Suprapubic skin (tissue), 4 donors: ENCODE measurements around the gene ZNF275. TPM values are rescaled to one million over a fixed set of nuclear protein-coding genes. Genes with fewer than 3 reads are reported as not detected.
"Not testable (repeated sequence)": the region's sequence is repeated elsewhere in the genome, so short reads cannot be mapped to it uniquely, and the experiment has no call there.

ENCODE experiments used
- DNase-seq, 2 donors: peaks; one replicate each; pipeline ENCODE4 v3.0.0-alpha.2; 2019; ENCODE audit warnings: low spot score in 2 of 2
- H3K27ac ChIP-seq: fragments of 200-600 bp; sonication (generic); one replicate; pipeline ENCODE4 v1.5.1; 2019
- H3K27me3 ChIP-seq: fragments of 200-600 bp; sonication (generic); one replicate; pipeline ENCODE4 v1.5.1; 2019
- H3K36me3 ChIP-seq: fragments of 200-600 bp; sonication (generic); one replicate; pipeline ENCODE4 v1.5.1; 2019
- H3K4me1 ChIP-seq: fragments of 200-600 bp; sonication (generic); one replicate; pipeline ENCODE4 v1.5.1; 2019
- H3K4me3 ChIP-seq: fragments of 200-600 bp; sonication (generic); one replicate; pipeline ENCODE4 v1.5.1; 2019; ENCODE audit warnings: mild to moderate bottlenecking
- H3K9me3 ChIP-seq: fragments of 200-600 bp; sonication (generic); one replicate; pipeline ENCODE4 v1.5.1; 2019
- CTCF ChIP-seq, 2 donors: fragments of 200-600 bp in 1 of 2; fragments of 450-650 bp in 1 of 2; sonication (generic) in 1 of 2; IDR thresholded peaks; one replicate each; pipeline ENCODE4 v1.5.1; 2016 to 2019; ENCODE audit warnings: antibody characterized with exemption in 2 of 2, mild to moderate bottlenecking in 1 of 2, moderate library complexity in 1 of 2
- EP300 ChIP-seq: sonication (generic); formaldehyde crosslinking; IDR thresholded peaks from one replicate; pipeline ENCODE4 v1.6.1; 2017; ENCODE audit warnings: antibody characterized with exemption
- POLR2A ChIP-seq, 2 donors: fragments of 450-650 bp; IDR thresholded peaks; one replicate each; pipeline ENCODE4 v1.6.1; 2017; ENCODE audit warnings: antibody characterized with exemption in 2 of 2, mild to moderate bottlenecking in 2 of 2, moderate library complexity in 2 of 2
- POLR2AphosphoS5 ChIP-seq, 3 donors: sonication (generic); formaldehyde crosslinking; IDR thresholded peaks; one replicate each; pipeline ENCODE4 v1.6.1; 2017; ENCODE audit warnings: antibody characterized with exemption in 3 of 3
- WGBS: methylation state at CpG from one replicate; pipeline ENCODE4 v1.1.5; 2018; 5-methylcytosine and 5-hydroxymethylcytosine counted together
- total RNA-seq, 4 donors: library from RNA; depleted of rRNA; stranded (reverse); fragments of >200 nt; gene quantifications; one replicate each; pipeline ENCODE4 v1.1.0, GENCODE V29; 2016

The ZNF275 gene
- total RNA-seq, 4 donors from 2014 or later = 2.3 to 4.3 (median 3.3) TPM

GRCh38 chrX:153387987-153388721 is 54.2 kb downstream of the ZNF275 start:
- peak in 1 of 2 donors; percentile 48 for DNase-seq
- Histone ChIP-seq H3K9me3 (no peaks in the 10 kb centered on the region), H3K27me3 (no peaks in the 10 kb centered on the region), H3K27ac (no peak overlapping the region), H3K36me3 (no peaks in the 10 kb centered on the region), H3K4me1 (no peaks in the 10 kb centered on the region), H3K4me3 (no peak overlapping the region)
- no peak for TF ChIP-seq POLR2AphosphoS5 (IDR thresholded peaks at IDR 0.05)
- TF ChIP-seq EP300 = no peak
- no peak for TF ChIP-seq CTCF (IDR thresholded peaks at IDR 0.05)
- 93% methylated on average over 3 of the region's 10 CpGs for WGBS

GRCh38 chrX:153388722-153389459 is 54.9 kb downstream of the ZNF275 start:
- no peak for DNase-seq
- TF ChIP-seq EP300 (no peak), CTCF (IDR thresholded peaks at IDR 0.05) (no peak), POLR2A (IDR thresholded peaks at IDR 0.05) (no peak)
- Histone ChIP-seq H3K36me3 (no peaks in the 10 kb centered on the region), H3K9me3 (no peaks in the 10 kb centered on the region), H3K4me1 (no peaks in the 10 kb centered on the region), H3K27ac (no peak overlapping the region), H3K27me3 (no peaks in the 10 kb centered on the region), H3K4me3 (no peak overlapping the region)
- 90% methylated on average over 13 of the region's 14 CpGs for WGBS

- H3K27ac ChIP-seq = not testable (repeated sequence)
Observed at GRCh38 chrX:153389460-153389768, 55.5 kb downstream of the ZNF275 start.

GRCh38 chrX:153392642-153393321 is 58.8 kb downstream of the ZNF275 start:
- WGBS = 84% methylated on average over 16 of the region's 16 CpGs

More at GRCh38 chrX:153389460-153389768, 55.5 kb downstream of the ZNF275 start:
- WGBS = 94% methylated on average over 6 of the region's 6 CpGs
- DNase-seq, H3K9me3 ChIP-seq, H3K27me3 ChIP-seq, H3K4me3 ChIP-seq, H3K36me3 ChIP-seq, H3K4me1 ChIP-seq: not testable (repeated sequence)

GRCh38 chrX:153394612-153395011 is 60.7 kb downstream of the ZNF275 start:
- Histone ChIP-seq H3K27me3 (no peaks in the 10 kb centered on the region), H3K4me1 (no peaks in the 10 kb centered on the region), H3K4me3 (no peak overlapping the region), H3K27ac (no peak overlapping the region), H3K9me3 (no peaks in the 10 kb centered on the region), H3K36me3 (no peaks in the 10 kb centered on the region)
- 67% methylated on average over 13 of the region's 13 CpGs for WGBS
- DNase-seq = no peak
- TF ChIP-seq POLR2AphosphoS5 (IDR thresholded peaks at IDR 0.05) = no peak
- TF ChIP-seq POLR2A (IDR thresholded peaks at IDR 0.05) = no peak
- TF ChIP-seq CTCF (IDR thresholded peaks at IDR 0.05) = no peak
- no peak for TF ChIP-seq EP300

More at GRCh38 chrX:153392642-153393321, 58.8 kb downstream of the ZNF275 start:
- Histone ChIP-seq H3K4me3 (no peak overlapping the region), H3K4me1 (no peaks in the 10 kb centered on the region), H3K27ac (no peak overlapping the region), H3K36me3 (no peaks in the 10 kb centered on the region), H3K27me3 (no peaks in the 10 kb centered on the region), H3K9me3 (no peaks in the 10 kb centered on the region)
- TF ChIP-seq POLR2A (IDR thresholded peaks at IDR 0.05) (no peak), EP300 (no peak), CTCF (IDR thresholded peaks at IDR 0.05) (no peak), POLR2AphosphoS5 (IDR thresholded peaks at IDR 0.05) (no peak)
- peak in 1 of 2 donors; percentile 52 for DNase-seq
